Fibroblast of mammary gland (primary cell): ENCODE results near the gene DCHS1.

Experiments
- DNase-seq: peaks from one replicate; pipeline ENCODE4 v3.0.0-alpha.2; 2010; ENCODE audit warnings: low read depth
- H3K4me3 ChIP-seq: 2 replicates; pipeline ENCODE4 v1.5.1; 2011; ENCODE audit warnings: low read depth, mild to moderate bottlenecking, low read length, moderate library complexity; ENCODE audit not compliant: control insufficient read depth
- TF ChIP-seq, protein P1 (sequence below): conservative IDR thresholded peaks from 2 replicates; pipeline ENCODE4 v1.5.1; 2011; ENCODE audit warnings: low read depth, low read length, inconsistent platforms; ENCODE audit not compliant: control insufficient read depth, insufficient read depth

Gene DCHS1

DNA sequence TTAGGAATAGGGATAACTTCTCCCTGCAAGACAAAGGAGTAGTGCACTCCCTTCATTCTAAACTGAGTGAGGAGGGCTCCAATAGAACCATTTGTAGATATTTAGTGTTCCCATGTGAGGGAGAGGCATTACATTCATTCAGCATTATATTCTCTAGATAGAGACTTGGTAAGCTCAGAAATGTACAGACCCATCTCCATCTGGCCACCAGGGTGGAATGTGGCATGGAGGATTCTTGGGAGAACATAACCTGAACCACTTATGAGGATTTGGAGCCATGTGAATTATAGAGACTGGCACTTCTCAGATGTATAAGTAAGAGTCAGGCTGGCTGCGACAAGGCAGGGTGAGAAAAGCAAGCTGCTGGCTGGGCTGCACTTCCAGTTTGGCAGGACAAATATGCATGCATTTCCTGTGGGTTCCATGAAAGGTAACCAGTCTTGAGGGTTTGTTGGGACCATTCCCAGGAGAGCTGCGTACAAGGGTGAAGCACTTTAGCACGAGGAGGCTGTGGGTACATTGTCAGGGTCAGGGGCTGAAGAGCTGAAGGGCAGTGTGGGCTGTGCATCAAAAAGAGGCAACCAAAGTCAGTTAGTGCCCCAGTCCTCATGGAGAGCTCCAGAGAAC lies 61.4 kb downstream of the DCHS1 start:
- TF ChIP-seq, protein P1, sequence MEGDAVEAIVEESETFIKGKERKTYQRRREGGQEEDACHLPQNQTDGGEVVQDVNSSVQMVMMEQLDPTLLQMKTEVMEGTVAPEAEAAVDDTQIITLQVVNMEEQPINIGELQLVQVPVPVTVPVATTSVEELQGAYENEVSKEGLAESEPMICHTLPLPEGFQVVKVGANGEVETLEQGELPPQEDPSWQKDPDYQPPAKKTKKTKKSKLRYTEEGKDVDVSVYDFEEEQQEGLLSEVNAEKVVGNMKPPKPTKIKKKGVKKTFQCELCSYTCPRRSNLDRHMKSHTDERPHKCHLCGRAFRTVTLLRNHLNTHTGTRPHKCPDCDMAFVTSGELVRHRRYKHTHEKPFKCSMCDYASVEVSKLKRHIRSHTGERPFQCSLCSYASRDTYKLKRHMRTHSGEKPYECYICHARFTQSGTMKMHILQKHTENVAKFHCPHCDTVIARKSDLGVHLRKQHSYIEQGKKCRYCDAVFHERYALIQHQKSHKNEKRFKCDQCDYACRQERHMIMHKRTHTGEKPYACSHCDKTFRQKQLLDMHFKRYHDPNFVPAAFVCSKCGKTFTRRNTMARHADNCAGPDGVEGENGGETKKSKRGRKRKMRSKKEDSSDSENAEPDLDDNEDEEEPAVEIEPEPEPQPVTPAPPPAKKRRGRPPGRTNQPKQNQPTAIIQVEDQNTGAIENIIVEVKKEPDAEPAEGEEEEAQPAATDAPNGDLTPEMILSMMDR, result no peak
- H3K4me3 ChIP-seq, result no peak overlapping the region
- DNase-seq, result no peak

DNA sequence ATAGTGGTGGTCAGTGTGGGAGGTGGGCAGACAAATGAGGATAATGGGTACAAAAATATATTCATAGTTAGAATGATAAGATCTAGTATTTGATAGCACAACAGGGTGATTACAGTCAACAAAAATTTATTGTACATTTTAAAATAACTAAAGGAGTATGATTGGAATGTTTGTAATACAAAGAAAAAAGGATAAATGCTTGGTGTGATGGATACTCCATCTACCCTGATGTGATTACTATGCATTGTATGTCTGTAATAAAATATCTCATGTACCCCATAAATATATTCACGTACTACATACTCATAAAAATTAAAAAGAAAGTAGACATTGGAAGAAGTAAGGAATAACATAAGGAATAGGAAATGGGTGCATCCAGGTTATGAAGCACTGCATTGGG lies 67.6 kb downstream of the DCHS1 start:
- no peak for DNase-seq
- TF ChIP-seq, protein P1, result no peak
- no peak overlapping the region for H3K4me3 ChIP-seq

DNA sequence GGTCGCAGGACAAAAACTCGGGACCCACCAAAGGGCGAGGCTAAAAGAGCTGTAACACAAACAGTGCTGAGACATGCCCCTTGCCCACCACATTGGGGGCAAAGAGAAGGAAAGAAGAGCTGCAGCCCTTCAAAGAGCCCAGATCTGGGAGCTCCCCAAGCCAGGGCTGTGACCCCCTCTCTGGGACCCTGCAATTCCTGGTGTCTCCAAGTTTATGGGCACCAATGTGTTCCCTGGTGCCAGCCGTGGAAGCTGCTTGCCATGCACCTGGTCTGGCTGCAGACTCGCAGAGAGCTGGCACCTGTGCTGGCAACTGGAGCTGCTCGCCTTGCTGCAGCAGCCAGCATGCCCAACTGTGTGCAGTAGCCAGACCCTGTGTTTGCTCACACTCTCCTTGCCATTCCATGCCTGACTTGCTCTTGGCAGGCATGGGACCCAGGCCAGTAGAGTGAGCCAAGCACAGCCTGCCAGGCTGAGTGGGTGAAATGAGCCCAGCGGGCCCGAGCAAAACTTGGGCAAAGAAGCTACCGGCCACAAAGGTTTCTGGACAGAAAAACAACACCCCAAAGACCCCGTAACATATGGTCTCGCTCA lies 68.2 kb downstream of the DCHS1 start:
- H3K4me3 ChIP-seq, result no peak overlapping the region
- TF ChIP-seq, protein P1, result no peak
- no peak for DNase-seq

DNA sequence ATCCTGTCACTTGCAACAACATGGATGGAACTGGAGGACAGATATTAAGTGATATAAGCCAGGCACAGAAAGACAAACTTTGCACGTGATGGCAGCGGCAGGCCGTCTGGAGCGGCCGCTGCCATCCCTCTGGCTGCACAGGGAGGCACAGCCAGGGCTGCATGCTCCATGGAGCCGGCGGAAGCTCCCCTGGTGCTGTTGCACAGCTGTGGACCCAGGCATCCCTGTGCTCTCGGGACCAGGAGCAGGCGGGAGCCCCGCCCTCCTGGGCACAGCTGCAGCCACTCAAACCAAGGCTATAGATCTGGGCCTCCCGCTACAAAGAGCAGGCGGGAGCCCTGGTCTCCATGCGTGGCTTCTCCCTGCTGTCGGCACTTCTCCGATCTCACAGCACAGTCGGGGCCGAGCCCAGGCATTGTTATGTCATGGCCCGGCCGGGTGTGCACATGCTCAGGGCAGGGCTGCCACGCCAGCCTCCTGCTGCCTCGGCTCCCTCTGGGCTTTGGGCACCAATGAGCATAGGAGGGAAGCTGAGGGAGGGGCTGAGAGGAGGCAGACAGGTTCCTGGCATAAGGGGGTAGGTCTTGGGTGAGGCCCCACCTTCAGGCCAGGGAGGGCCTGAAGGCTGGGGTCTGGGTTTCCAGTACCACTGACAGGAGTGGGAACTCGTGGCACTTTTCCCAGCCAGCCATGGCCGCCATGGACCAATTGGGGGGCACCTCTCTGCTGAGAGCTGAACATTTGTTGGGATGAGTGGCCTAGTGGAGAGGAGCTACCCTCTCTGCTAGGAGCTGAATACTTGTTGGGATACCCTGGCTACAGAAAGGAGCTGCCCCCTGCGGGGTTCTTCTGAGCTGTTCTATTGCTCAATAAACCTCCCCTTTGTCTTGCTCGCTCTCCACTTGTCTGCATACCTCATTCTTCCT lies 68.9 kb downstream of the DCHS1 start:
- H3K4me3 ChIP-seq, result no peak overlapping the region
- TF ChIP-seq, protein P1, result no peak
- DNase-seq, result no peak

DNA sequence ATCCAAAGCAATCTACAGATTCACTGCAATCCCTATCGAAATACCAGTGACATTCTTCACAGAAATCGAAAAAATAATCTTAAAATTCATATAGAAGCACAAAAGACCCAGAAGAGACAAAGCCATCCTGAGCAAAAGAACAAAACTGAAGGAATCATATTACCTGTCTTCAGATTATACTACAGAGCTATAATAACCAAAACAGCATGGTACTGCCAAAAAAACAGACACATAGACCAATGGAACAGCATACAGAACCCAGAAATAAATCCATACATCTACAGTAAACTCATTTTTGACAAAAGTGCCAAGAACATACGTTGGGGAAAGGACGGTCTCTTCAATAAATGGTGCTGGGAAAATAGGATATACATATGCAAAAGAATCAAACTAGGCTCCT lies 71.1 kb downstream of the DCHS1 start:
- H3K4me3 ChIP-seq, result no peak overlapping the region
- TF ChIP-seq, protein P1, result no peak
- DNase-seq, result no peak

DNA sequence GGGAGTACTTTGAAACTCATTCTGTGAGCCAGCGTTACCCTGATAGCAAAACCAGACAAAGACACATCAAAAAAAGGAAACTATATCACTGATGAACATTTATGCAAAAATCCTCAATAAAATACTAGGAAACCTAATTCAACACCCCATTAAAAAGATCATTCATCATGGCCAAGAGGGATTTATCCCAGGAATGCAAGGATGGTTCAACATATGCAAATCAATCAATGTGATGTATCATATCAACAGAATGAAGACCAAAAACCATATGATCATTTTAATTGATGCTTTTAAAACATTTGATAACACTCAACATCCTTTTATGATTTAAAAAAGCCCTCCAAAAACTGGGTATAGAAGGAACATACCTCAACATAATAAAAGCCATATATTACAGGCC lies 72.0 kb downstream of the DCHS1 start:
- TF ChIP-seq, protein P1, result no peak
- DNase-seq, result no peak
- no peak overlapping the region for H3K4me3 ChIP-seq
